SK-MEL-5 (cell line): Measurements from ENCODE around the gene LRMDA. TPM values are rescaled to one million over a fixed set of nuclear protein-coding genes. Genes with fewer than 3 reads are reported as not detected.

Experiments
- DNase-seq: peaks from one replicate; pipeline ENCODE4 v3.0.0-alpha.2; 2016; ENCODE audit warnings: low read depth, low spot score
- in situ Hi-C: cut with HindIII; loops from 2 replicates; pipeline ENCODE4 v1.10.0; 2016; ENCODE audit warnings: low sequenced_read_pairs, high pct_unique_total_duplicates, low pct_unique_long_range_greater_than_20kb
- total RNA-seq: library from RNA; depleted of rRNA; stranded (reverse); fragments of >200 nt; shearing (Covaris generic); gene quantifications from 2 replicates; pipeline ENCODE4 v1.2.3, GENCODE V29; 2014

LRMDA gene
- total RNA-seq, 1 experiment from 2014 or later, result 25.2 TPM

DNA sequence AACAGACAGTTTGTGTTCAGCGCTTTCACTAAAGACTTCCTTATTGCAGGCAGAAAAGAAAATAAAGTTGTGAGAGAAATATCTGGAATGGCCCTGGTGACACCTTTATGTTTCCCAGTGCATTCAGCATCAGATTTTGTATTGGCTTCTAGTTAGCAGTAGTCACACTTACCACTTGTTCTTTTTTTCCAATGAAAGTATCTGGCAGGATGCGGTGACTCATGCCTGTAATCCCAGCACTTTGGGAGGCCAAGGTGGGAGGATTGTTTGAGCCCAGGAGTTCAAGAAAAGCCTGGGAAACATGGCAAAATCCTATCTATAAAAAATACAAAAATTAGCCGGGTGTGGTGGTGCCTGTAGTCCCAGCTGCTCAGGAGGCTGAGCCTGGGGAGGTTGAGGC is 649.6 kb downstream of the LRMDA start:
- in situ Hi-C loops, result no loop called here
- no peak for DNase-seq

DNA sequence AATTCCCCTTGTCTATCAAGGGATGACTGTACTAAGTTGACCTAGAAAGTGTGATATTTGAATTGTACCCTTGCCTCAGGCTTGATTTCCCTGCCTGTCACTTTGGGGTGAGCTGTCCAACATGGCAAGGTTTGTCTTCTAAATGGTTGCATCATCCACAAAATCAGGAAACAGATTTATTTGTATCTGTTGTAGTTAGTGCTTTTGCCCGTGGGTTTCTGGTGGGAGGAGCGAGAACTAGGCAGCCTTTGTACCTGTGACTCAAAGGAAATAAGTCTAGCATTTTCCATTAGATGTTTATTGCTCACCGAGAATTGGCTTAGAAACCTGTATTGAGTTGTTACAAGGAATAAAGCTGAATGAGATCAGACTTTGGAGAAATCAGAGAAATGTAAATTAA is 650.8 kb downstream of the LRMDA start:
- in situ Hi-C loops, result no loop called here
- no peak for DNase-seq

DNA sequence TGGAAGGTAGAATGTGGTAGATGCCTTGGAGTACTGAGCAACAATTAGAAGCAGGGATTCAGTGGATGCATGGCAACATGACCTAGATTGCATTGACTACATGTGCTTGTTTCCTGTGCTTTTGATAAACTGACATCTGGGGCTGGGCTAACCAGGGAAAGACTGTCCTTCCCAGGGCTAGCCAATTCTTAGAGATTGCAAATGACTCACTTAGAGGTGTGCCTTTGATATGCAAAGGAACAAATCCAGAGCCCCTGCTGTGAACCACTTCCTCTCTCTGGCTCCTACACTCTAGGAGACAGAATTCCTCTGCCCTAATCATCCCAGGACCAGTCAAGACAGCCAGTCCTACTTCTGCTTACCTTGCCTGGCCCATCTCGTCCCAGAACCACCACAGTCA is 651.5 kb downstream of the LRMDA start:
- in situ Hi-C loops, result no loop called here

DNA sequence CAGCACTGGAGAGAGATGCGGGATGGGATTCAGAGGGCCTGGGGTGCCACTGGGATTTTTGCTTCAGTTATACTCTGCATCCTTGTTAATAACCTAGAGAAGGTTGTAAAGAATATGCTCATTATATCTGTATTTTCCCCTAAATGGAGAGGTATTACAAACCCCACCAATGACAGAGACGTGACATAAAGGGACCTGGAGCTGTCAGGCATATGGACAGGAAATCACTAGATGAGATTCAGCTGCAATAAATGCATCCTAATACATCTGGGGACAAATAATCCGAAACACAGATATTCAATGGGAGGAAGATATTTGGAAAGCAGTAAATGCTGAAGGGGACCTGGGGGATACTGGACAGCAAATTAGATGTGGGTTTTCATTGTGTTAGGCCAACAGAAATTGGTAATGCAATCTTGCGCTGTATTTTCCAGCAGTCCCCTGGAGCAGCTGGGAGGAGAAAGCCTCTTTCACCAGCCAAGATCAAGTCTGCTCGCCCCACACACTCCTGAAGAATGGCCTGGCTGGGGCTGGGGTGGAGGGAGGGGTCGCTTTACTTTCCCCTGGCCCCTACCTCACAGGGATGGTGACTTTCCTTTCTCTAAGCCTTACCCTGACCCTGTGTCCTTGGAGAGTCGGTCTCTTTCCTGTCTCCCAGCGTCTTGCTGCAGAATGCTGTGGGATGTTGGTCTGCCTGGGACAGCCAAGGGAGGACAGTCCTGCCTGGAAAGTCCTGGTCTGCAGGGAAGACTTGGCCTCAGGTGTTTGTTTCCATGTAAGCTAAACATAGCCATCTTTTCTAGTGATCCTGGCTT is 653.8 kb downstream of the LRMDA start:
- DNase-seq, result no peak
- in situ Hi-C loops, result no loop called here

More for the DNA sequence above, 651.5 kb downstream of the LRMDA start:
- no peak for DNase-seq

DNA sequence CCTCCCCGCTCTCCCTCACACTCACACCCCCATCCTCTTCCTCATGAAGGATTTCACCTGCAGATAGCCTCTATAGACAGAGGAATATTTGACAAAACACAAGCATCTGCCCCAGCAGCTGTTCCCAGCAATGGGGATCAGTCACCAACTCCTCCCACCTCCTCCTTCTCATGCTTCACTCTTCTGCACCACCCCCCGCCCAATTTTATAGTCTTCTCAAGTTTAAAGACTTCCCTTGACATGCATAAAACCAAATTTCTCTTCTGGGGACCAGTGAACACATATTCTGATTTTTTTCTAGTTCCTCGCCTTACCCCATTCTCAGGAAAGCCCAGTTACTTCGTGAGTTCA is 654.4 kb downstream of the LRMDA start:
- in situ Hi-C loops, result no loop called here
- DNase-seq, result no peak

DNA sequence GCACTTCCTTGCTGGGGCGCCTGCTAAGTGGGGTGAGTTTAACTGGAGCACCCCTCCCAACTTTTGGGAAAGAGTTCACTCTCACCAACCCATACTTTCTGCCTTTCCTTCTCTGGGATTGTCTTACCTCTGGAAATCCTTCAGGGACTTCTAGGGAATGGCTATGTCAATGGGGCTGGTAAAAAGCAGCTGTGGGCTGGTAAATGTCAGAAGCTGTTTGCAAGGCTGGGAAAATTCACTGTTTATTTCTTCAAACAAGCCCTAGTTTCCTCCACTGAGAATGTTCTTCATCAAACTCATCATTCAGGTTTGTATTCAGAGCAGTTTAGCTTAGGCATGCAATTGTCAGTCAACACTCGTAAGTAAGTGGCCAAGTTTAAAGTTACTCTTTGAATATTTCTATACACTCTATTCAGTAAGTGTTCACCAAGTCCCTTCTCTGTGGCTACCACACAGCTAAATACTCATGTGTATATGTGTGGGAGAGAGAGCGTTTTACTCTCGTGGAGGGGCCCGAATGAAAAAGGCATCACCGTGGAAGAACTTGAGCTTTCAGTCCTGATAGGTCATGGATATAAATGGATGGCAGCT is 654.8 kb downstream of the LRMDA start:
- no peak for DNase-seq
- in situ Hi-C loops, result no loop called here

DNA sequence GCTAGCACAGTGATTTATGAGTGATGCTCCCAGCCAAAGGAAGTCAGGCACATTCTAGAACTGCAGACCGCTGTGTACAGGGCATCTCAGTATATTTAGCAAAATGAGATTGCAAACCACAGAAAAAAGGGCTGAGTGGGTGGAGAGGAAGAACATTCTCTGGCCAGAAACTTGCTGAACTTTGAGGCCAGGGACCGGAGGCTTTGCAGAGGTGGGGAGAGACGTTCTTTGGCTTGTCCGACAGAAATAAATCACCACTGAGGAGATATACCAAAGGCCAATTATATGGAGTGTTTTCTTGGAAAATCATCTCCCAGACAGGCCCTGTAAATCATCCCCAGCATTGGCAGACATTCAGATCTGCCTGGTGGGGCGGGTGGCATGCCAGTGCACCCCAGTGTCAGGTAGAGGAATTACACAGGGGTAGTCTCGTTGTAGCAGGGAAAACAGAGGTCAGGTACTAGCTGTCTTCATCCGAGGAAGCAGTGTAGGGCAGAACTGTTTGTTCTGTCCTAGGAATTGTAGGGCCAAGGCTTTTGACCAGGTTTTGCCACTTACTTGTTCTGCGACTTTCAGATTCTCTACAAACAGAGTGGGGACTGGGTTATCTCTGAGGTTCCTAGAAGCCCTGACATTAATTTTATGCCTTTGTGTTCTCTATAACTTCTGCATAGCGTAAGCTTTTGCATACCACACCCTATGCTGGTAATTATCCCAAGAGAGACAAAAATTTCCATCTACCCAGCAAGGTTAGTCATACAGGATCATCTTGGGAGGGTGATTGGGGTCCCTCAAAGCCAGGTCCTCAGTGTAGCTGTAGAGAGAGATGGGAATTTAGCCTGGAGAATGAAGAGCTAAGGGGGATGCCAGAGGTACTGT is 655.6 kb downstream of the LRMDA start:
- DNase-seq, result peak; percentile 64
- in situ Hi-C loops, result no loop called here

DNA sequence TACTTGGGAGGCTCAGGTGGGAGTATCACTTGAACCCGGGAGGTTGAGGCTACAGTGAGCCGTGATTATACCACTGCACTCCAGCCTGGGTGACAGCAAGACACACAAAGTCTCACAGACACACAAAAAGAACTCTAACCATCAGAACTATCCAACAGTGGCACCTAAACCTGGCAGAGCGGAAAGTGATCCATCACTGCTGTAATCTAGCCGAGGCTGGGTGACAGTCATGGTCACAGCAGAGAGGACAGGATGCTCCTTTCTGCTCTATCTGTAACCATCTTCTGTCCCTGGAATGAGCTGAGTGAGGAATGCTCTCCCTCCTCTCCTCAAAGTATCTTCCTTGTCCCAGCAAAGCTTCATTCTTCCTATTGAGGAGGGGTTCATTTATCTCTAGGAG is 656.6 kb downstream of the LRMDA start:
- in situ Hi-C loops, result no loop called here
- no peak for DNase-seq

DNA sequence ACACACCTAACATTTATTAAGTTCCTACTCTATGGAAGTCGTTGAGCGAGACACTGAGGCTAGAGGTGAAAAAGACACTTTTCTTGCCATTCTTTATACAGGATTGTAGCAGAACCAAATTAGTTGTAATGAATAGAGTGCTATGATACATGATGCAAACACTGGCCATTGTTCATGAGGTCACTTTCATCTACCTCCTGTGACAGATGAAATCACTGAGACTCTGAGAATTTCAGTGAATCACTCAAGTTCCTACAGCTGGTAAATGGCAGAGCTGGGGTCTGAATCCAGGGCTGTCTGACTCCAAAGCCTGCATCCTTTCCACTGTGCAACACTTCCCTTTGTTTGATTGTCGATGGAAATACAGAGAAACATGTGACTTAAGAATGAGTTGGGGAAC is 657.6 kb downstream of the LRMDA start:
- no peak for DNase-seq
- in situ Hi-C loops, result no loop called here

DNA sequence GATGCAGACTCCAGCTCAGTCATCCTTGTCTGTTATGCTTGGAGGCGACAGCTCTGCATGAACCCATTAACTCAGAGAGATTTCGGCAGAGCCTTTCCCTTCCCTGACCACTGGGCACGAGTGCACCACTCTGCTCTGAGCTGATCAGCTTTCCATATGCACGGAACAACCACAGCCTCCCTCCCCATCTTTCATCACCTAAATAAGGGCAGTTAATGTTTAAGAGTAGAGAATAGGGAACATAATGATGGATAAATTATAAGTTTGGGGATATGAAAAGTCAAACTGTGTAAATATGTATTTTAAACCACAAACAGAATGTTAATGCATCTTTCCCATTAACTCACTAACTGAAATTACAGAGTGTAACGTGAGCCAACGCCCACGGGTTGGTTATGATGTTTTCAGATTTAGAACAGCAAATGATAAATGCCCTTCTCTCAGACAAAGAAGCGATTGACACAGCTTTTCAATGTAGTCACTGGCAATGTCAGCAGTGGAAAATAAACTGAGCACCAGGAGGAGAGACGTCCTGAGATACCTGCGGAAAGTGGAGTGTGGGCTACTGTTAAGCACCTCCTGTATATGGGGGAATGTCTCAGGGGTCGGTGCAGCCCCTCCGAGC is 658.2 kb downstream of the LRMDA start:
- DNase-seq, result peak; percentile 64
- in situ Hi-C loops, result no loop called here

DNA sequence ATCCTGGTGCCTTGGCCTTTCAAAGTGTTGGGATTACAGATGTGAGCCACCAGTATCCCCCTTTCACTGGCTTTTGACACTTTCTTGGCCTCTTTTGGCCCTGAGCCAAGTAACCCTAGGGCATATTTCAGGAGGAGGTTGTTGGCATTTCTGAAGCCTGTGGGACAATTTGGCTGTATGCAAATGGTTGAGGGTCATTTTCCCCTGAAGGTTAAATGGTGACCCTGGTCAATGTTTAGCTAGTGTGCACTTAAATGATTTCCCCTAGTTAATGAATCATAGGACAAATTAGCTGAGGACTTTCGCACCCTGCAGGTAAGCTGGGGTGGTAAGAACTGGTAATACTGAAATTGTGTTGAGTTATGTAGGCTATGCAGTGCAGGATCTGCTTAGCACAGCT is 660.5 kb downstream of the LRMDA start:
- in situ Hi-C loops, result no loop called here
- DNase-seq, result no peak

DNA sequence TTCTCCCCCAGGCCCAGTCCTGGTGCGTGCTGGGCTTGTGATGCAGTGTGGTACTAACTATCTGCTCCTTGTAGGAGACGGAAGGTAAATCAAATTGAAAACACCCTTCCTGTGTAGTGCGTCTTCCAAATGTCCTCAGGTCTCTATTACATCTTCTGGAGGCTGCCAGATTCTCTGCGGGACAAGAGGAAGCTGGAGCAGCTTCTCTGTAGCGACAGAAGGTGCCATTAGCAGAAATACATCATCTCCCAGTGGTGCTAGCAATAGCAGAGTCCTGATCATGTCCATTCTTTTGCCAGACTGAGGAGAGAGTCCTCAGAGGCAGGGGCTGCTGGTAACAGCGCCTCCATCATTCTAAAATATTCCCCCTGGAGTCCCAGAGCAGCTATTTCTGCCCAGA is 675.2 kb downstream of the LRMDA start:
- in situ Hi-C loops, result no loop called here

DNA sequence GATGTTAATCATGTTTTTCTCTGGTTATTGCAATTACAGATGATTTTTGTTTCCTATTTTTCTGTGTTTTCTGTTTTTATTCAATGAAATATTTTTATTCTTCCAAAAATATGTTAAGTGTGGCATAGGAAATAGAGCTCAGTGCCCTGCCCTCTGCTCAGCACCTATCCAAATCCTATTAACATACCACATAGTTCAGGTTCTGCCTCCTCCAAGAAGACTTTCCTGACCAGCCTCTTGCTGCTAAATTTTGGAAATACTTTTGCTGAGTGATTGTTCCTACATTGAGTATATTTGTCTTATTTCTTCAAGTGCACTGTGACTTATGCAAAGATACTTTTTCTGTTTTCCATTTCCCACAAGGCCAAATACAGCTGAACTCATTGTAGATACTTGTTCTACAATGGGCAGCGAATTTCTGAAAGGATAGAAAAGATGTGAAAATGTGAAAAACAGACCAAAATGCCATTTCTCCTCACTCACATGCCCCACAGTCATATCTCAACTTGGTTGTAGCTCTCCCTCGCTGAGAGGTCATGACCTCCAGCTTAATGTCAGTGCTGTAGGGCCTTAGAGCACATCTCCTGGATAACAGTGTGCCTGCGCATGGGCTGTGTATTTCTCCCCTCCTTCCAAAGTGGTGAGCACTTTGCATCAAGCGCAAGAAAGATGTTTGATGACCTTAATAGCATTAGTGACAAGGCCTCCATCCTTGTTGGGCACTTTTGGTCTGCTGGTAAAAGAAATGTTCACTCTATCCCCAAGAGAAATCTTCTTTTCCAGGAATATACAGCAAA is 677.3 kb downstream of the LRMDA start:
- DNase-seq, result no peak
- in situ Hi-C loops, result no loop called here

More for the DNA sequence above, 675.2 kb downstream of the LRMDA start:
- no peak for DNase-seq

DNA sequence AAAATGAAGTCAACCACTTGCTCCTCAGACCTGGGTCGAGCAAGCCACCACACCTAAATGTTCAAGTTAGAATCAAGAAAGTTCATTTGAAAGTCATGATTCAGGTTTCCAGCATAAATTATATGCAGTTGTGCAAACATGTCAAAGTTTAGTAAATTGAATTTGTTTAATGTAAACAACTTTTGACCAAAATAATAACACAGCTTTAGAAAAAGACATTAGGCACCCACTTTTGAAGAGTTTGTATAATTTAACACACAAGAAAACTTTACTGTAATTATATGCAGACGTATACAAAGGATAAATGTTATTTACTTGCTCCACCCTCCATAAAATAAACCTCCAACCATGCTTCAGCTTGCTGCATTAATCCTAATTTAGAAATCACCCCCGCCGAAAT is 680.0 kb downstream of the LRMDA start:
- DNase-seq, result no peak
- in situ Hi-C loops, result no loop called here

DNA sequence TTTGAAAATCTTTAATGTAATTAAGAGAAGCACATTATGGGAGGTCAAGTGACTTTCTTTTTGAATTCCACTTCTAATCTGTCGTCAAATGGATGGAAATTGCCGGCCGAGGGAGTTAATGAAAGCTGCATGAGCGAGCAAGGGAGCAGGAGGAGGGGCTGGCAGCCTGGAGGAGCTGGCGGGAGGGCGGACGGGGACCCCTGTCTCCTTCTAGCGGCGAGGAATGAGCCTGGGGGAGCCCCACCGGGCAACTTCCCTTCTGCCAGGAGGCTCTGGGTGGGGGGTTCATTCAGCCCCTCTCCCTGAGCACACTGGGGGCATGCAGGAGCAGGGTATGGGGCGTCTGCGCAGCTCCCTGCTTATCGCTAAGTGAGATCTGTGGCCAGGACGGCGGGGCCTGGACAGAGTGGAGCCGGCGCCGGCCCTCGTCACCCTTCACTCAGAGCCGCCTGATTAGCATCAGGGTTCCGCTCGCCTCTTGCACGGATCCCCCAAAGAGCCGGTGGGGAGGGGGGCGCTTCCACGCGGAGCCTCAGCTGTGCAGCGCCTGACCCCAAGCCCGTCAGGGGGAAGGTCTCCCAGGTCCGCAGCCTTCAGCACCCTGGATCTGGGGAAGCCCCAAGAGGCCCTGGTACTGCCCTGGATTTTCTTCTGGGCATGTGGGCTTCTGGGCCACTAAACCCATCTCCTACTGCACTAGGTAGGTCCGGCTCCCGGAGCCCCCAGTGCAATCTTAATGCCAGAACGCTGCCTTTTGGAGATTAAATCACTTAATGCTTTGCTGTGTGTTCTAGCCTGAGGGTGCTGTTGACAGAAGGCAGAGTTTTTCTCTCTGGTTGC is 680.8 kb downstream of the LRMDA start:
- in situ Hi-C loops, result no loop called here

DNA sequence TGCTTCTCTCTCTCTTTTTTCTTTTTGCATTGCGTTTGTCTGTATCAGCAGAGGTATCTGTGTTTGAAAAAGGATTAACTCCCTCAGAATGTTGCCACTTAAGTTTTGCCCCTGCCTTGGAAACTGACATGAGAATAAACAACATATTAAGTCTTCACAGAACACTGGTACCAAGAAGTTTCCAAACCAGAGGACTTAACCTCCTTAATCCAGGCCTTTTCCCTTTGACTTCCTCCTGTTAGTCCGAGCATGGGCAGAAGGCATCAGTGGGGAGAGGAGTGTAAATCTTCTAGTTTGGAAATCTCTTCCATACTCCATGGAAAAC is 681.4 kb downstream of the LRMDA start:
- in situ Hi-C loops, result no loop called here
- DNase-seq, result no peak

More for the DNA sequence above, 680.8 kb downstream of the LRMDA start:
- no peak for DNase-seq

DNA sequence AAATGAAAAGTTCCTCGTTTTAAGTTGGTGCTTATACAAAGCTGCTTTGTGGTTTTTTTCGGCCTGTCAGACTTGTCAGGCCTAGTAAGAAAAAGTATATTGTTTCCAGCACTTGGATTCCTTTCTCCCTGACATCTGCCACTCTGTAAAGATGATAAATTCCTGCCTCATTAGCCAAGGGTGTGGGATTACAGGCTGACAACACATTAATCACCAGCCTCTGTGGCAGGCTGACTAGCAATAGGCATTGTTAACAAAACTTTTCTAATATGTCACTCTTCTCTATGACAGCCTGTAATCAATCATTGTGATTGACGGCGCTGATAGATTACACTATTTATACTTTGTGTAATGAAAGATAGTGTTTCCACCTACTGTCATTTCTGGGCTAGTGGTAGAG is 682.5 kb downstream of the LRMDA start:
- no peak for DNase-seq
- in situ Hi-C loops, result no loop called here
